Right cardiac atrium (tissue), 5 donors: ENCODE data around the gene KRT27. TPM values are rescaled to one million over a fixed set of nuclear protein-coding genes. Genes with fewer than 3 reads are reported as not detected.

Source experiments
- ATAC-seq, 2 donors: fragments of 200-7000 bp; cut with Tn5 transposase; one replicate each; pipeline versions ENCODE4 v1.8.0 to v1.9.1; 2020; ENCODE audit warnings: moderate library complexity in 2 of 2, mild to moderate bottlenecking in 1 of 2
- DNase-seq, 3 donors: peaks; one replicate each; pipeline ENCODE4 v3.0.0-alpha.2; 2020
- H3K27ac ChIP-seq: one replicate; pipeline ENCODE4 v1.5.1; 2013; ENCODE audit warnings: mild to moderate bottlenecking, low read length, control low read depth, moderate library complexity
- H3K27me3 ChIP-seq: one replicate; pipeline ENCODE4 v1.6.1; 2013; ENCODE audit not compliant: control insufficient read depth, insufficient read depth
- H3K4me1 ChIP-seq: one replicate; pipeline ENCODE4 v1.6.1; 2013; ENCODE audit warnings: low read length; ENCODE audit not compliant: control insufficient read depth, insufficient read depth
- H3K4me3 ChIP-seq: one replicate; pipeline ENCODE4 v1.5.1; 2013; ENCODE audit warnings: low read length, control low read depth
- H3K9me3 ChIP-seq: one replicate; pipeline ENCODE4 v1.6.1; 2013; ENCODE audit warnings: low read length; ENCODE audit not compliant: control insufficient read depth
- WGBS: extraction: QIAGEN DNeasy Blood & Tissue Kit; methylation state at CpG from one replicate; pipeline ENCODE4 v1.1.7; 2013; 5-methylcytosine and 5-hydroxymethylcytosine counted together
- intact Hi-C, 4 donors: fragments of 100-400 bp; cut with DNase I; formaldehyde crosslinking; loops; one replicate each; pipeline versions ENCODE4 v1.11.0 to v1.14.0; 2022 to 2023
- long read RNA-seq, 4 donors: library from polyadenylated mRNA; unstranded; transcript quantifications; one replicate each; pipeline ENCODE4 v2.0.0, GENCODE V29; 2020 to 2021
- polyA plus RNA-seq: library from polyadenylated mRNA; stranded (reverse); fragments of 200-250 nt; gene quantifications from one replicate; pipeline ENCODE4 v1.2.3, GENCODE V29; 2013
- total RNA-seq, 4 donors: library from RNA; stranded (reverse); fragmentation: NEBNext Ultra II Directional; extraction: Animal tissue kit (Norgen Biotek cat#: 25700); gene quantifications; one replicate each; pipeline ENCODE4 v1.2.1, GENCODE V29; 2021
- donor health status: healthy with polysubstance abuse.
- donor health status: DM: no; HTN: yes; CAD: no.
- donor health status: DM: no; HTN: no; CAD: no.
- donor health status: DM: no; HTN: yes; CAD: no; lungs with severe emphysema.
- donor health status: DM: yes; HTN: yes; CAD: no.

The KRT27 gene
- total RNA-seq (under 1 TPM in 1 of 4 donors, not detected in 3; 0.21 TPM), polyA plus RNA-seq (0.43 TPM)
- long read RNA-seq, donor 1, result 0 reads
- long read RNA-seq, donor 2, result 0 reads
- long read RNA-seq, donor 3, result 0 reads
- long read RNA-seq, donor 4, result 0 reads

GRCh38 chr17:40782450-40782849, at the start of gene KRT27:
Gene KRT27, minus strand, starts transcription at chr17:40782550. Its CDS starts 57 bp downstream, at chr17:40782493.
- intact Hi-C loops, result no loop called here
- DNase-seq (no peak), ATAC-seq (no peak)
- no peaks in the 10 kb centered on the region for H3K4me1 ChIP-seq
- WGBS, result 94% methylated on average over 4 of the region's 4 CpGs
- H3K27me3 ChIP-seq, result no peaks in the 10 kb centered on the region
- H3K4me3 ChIP-seq, result no peak within 1 kb of the TSS
- no peaks in the 10 kb centered on the region for H3K9me3 ChIP-seq
- no peak within 1 kb of the TSS for H3K27ac ChIP-seq

GRCh38 chr17:40830085-40830776, 47.9 kb upstream of the KRT27 start:
- no peak for ATAC-seq
- 88% methylated on average over 2 of the region's 2 CpGs for WGBS
- no peaks in the 10 kb centered on the region for H3K27me3 ChIP-seq
- peaks cover 8% of the 10 kb centered on the region for H3K4me1 ChIP-seq
- intact Hi-C loops, result no loop called here
- H3K4me3 ChIP-seq, result no peak overlapping the region
- no peak for DNase-seq
- no peak overlapping the region for H3K27ac ChIP-seq
- H3K9me3 ChIP-seq, result no peaks in the 10 kb centered on the region

- Histone ChIP-seq H3K27me3 (no peaks in the 10 kb centered on the region), H3K4me1 (peaks cover 8% of the 10 kb centered on the region), H3K9me3 (no peaks in the 10 kb centered on the region), H3K27ac (no peak overlapping the region), H3K4me3 (no peak overlapping the region)
- 46% methylated on average over 4 of the region's 4 CpGs for WGBS
- peak; percentile 87 to 95 for ATAC-seq
- DNase-seq, result no peak
- intact Hi-C loops, result no loop called here
Measured at GRCh38 chr17:40828454-40829044, 46.2 kb upstream of the KRT27 start.

GRCh38 chr17:40827746-40828453, 45.5 kb upstream of the KRT27 start:
- Histone ChIP-seq H3K4me1 (peaks cover 8% of the 10 kb centered on the region), H3K4me3 (no peak overlapping the region), H3K27me3 (no peaks in the 10 kb centered on the region), H3K27ac (peak overlapping the region; percentile 77), H3K9me3 (no peaks in the 10 kb centered on the region)
- ATAC-seq (peak; percentile 67 to 81), DNase-seq (peak in 2 of 3 donors; percentile 12 to 41)
- intact Hi-C loops, result no loop called here
- 34% methylated on average over 7 of the region's 7 CpGs for WGBS

- no peaks in the 10 kb centered on the region for H3K9me3 ChIP-seq
- WGBS, result 90% methylated on average over 2 of the region's 2 CpGs
- H3K27me3 ChIP-seq, result no peaks in the 10 kb centered on the region
- H3K27ac ChIP-seq, result no peak overlapping the region
- H3K4me3 ChIP-seq, result no peak overlapping the region
- DNase-seq, result no peak
- peaks cover 7% of the 10 kb centered on the region for H3K4me1 ChIP-seq
- intact Hi-C loops, result no loop called here
- ATAC-seq, result no peak
Measured at GRCh38 chr17:40825599-40825998, 43.2 kb upstream of the KRT27 start.

GRCh38 chr17:40824015-40824832, 41.9 kb upstream of the KRT27 start:
- no peaks in the 10 kb centered on the region for H3K27me3 ChIP-seq
- no peaks in the 10 kb centered on the region for H3K9me3 ChIP-seq
- ATAC-seq (no peak), DNase-seq (no peak)
- peaks cover 9% of the 10 kb centered on the region for H3K4me1 ChIP-seq
- intact Hi-C loops, result no loop called here
- no peak overlapping the region for H3K4me3 ChIP-seq
- H3K27ac ChIP-seq, result no peak overlapping the region
- 93% methylated on average over 1 of the region's 1 CpG for WGBS

GRCh38 chr17:40822132-40822812, 39.9 kb upstream of the KRT27 start, which contains the start of gene KRT10:
Gene KRT10, minus strand, starts transcription at chr17:40822614. Its CDS starts 29 bp downstream, at chr17:40822585.
- Histone ChIP-seq H3K27ac (no peak within 1 kb of the TSS), H3K9me3 (no peaks in the 10 kb centered on the region), H3K27me3 (no peaks in the 10 kb centered on the region), H3K4me3 (no peak within 1 kb of the TSS), H3K4me1 (peaks cover 5% of the 10 kb centered on the region)
- ATAC-seq (no peak), DNase-seq (no peak)
- intact Hi-C loops, result no loop called here
- WGBS, result 87% methylated on average over 7 of the region's 7 CpGs

- ATAC-seq, result no peak
- no peaks in the 10 kb centered on the region for H3K9me3 ChIP-seq
- H3K27ac ChIP-seq, result no peak overlapping the region
- peaks cover 7% of the 10 kb centered on the region for H3K4me1 ChIP-seq
- no peak overlapping the region for H3K4me3 ChIP-seq
- DNase-seq, result no peak
- no peaks in the 10 kb centered on the region for H3K27me3 ChIP-seq
- intact Hi-C loops, result no loop called here
Measured at GRCh38 chr17:40821536-40821935, 39.2 kb upstream of the KRT27 start.

GRCh38 chr17:40820228-40820838, 38.0 kb upstream of the KRT27 start:
- Histone ChIP-seq H3K4me3 (no peak overlapping the region), H3K27ac (no peak overlapping the region), H3K27me3 (no peaks in the 10 kb centered on the region), H3K9me3 (no peaks in the 10 kb centered on the region), H3K4me1 (peaks cover 5% of the 10 kb centered on the region)
- 86% methylated on average over 9 of the region's 9 CpGs for WGBS
- DNase-seq (no peak), ATAC-seq (no peak)
- intact Hi-C loops, result no loop called here

GRCh38 chr17:40819528-40820125, 37.3 kb upstream of the KRT27 start:
- WGBS, result 47% methylated on average over 9 of the region's 9 CpGs
- intact Hi-C loops, result no loop called here
- peak overlapping the region; percentile 31 for H3K27ac ChIP-seq
- H3K4me1 ChIP-seq, result peaks cover 5% of the 10 kb centered on the region
- H3K27me3 ChIP-seq, result no peaks in the 10 kb centered on the region
- peak overlapping the region; percentile 94 for H3K4me3 ChIP-seq
- H3K9me3 ChIP-seq, result no peaks in the 10 kb centered on the region
- DNase-seq (no peak), ATAC-seq (peak; percentile 50 to 81)
